Osteocyte (in vitro differentiated cells): ENCODE results near the gene C2CD4B. TPM values are rescaled to one million over a fixed set of nuclear protein-coding genes. Genes with fewer than 3 reads are reported as not detected.

ENCODE experiments used
- DNase-seq: peaks from one replicate; pipeline ENCODE4 v3.0.0; 2021; ENCODE audit warnings: mixed read lengths; ENCODE audit not compliant: unreplicated experiment; ENCODE audit errors: extremely low spot score
- H3K27ac Mint-ChIP-seq: one replicate; pipeline ENCODE4 v1.8.0; 2021; ENCODE audit warnings: mild to moderate bottlenecking, mixed read lengths; ENCODE audit not compliant: unreplicated experiment
- H3K27me3 Mint-ChIP-seq: one replicate; pipeline ENCODE4 v1.8.0; 2021; ENCODE audit warnings: mixed read lengths; ENCODE audit not compliant: unreplicated experiment
- H3K36me3 Mint-ChIP-seq: one replicate; pipeline ENCODE4 v1.8.0; 2021; ENCODE audit warnings: mixed read lengths; ENCODE audit not compliant: unreplicated experiment
- H3K4me1 Mint-ChIP-seq: one replicate; pipeline ENCODE4 v1.8.0; 2021; ENCODE audit warnings: mixed read lengths; ENCODE audit not compliant: unreplicated experiment
- H3K4me3 Mint-ChIP-seq: one replicate; pipeline ENCODE4 v1.8.0; 2021; ENCODE audit warnings: mild to moderate bottlenecking, moderate library complexity, mixed read lengths; ENCODE audit not compliant: unreplicated experiment
- H3K9me3 Mint-ChIP-seq: one replicate; pipeline ENCODE4 v1.8.0; 2021; ENCODE audit warnings: mixed read lengths; ENCODE audit not compliant: unreplicated experiment
- CTCF ChIP-seq: fragments of 200-600 bp; sonication (generic); IDR thresholded peaks from 2 replicates; pipeline ENCODE4 v1.5.0; 2021; ENCODE audit warnings: antibody characterized with exemption, mild to moderate bottlenecking, moderate library complexity
- total RNA-seq: library from RNA; stranded (reverse); gene quantifications from 2 replicates; pipeline ENCODE4 v1.2.1, GENCODE V29; 2021

Gene C2CD4B
- total RNA-seq, 1 donor from 2014 or later, result not detected

DNA sequence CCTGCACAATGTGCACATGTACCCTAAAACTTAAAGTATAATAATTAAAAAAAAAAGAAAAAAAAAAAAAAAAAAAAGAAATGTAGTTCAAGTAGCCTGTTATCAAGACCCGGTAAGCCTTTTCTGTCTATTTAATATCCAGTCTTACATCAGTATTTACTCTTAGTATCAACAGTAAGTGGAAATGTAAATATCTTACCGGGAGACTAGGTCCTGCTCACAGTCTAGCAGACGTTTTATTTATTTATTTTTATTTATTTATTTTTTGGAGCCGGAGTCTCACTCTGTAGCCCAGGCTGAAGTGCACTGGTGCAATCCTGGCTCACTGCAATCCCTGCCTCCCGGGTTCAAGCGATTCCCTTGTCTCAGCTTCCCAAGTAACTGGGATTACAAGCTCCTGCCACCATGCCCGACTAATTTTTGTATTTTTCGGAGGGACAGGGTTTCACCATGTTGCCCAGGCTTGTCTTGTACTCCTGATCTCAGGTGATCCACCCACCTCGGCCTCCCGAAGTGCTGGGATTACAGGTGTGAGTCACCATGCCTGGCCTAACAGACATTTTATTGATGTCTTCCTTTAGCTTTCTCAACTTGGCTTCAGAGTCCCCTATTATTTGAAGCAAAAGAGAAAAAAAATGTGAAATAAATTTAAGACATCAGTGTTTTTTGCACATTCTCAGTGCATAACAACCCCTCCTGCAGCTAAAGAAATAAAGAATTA, 19.9 kb downstream of the C2CD4B start:
- H3K27ac Mint-ChIP-seq, result no peak overlapping the region
- no peak overlapping the region for H3K4me3 Mint-ChIP-seq
- DNase-seq, result no peak
- H3K27me3 Mint-ChIP-seq, result peaks cover 30% of the 10 kb centered on the region
- H3K9me3 Mint-ChIP-seq, result no peaks in the 10 kb centered on the region
- no peaks in the 10 kb centered on the region for H3K4me1 Mint-ChIP-seq
- TF ChIP-seq CTCF, result no peak
- no peaks in the 10 kb centered on the region for H3K36me3 Mint-ChIP-seq

GRCh38 chr15:62142736-62143135, 22.3 kb downstream of the C2CD4B start:
- H3K4me3 Mint-ChIP-seq, result no peak overlapping the region
- H3K9me3 Mint-ChIP-seq, result no peaks in the 10 kb centered on the region
- peaks cover 37% of the 10 kb centered on the region for H3K27me3 Mint-ChIP-seq
- no peak overlapping the region for H3K27ac Mint-ChIP-seq
- no peak for TF ChIP-seq CTCF
- DNase-seq, result no peak
- H3K36me3 Mint-ChIP-seq, result no peaks in the 10 kb centered on the region
- H3K4me1 Mint-ChIP-seq, result no peaks in the 10 kb centered on the region

- DNase-seq, result no peak
Observed at GRCh38 chr15:62141643-62142588, 23.2 kb downstream of the C2CD4B start.

GRCh38 chr15:62141200-62141599, 23.9 kb downstream of the C2CD4B start:
- no peak for TF ChIP-seq CTCF
- no peaks in the 10 kb centered on the region for H3K9me3 Mint-ChIP-seq
- H3K4me1 Mint-ChIP-seq, result no peaks in the 10 kb centered on the region
- H3K36me3 Mint-ChIP-seq, result no peaks in the 10 kb centered on the region
- no peak overlapping the region for H3K4me3 Mint-ChIP-seq
- no peak for DNase-seq
- no peak overlapping the region for H3K27ac Mint-ChIP-seq
- peaks cover 32% of the 10 kb centered on the region for H3K27me3 Mint-ChIP-seq

More at GRCh38 chr15:62141643-62142588, 23.2 kb downstream of the C2CD4B start:
- TF ChIP-seq CTCF, result no peak
- Mint-ChIP-seq H3K4me3 (no peak overlapping the region), H3K36me3 (no peaks in the 10 kb centered on the region), H3K27me3 (peaks cover 34% of the 10 kb centered on the region), H3K27ac (no peak overlapping the region), H3K4me1 (no peaks in the 10 kb centered on the region), H3K9me3 (no peaks in the 10 kb centered on the region)

DNA sequence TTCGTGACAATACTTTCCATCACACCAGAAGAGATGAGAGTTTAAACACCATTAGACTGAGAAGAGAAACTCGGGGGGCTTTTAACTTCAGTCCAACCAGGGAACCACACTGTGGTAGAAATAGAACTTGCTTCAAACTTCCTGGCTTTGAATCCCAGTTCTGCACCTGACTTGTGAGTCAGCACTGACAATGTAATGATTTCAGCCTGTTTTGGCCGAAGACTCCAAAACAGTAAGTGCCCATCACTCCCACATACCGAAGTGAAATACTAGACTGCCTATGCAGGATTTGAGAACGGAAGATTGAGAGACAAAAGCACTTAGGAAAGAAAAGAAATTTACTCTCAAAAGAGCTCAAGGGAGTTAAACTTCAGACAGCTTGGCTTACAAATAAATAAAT, 27.0 kb downstream of the C2CD4B start:
- no peak for TF ChIP-seq CTCF
- Mint-ChIP-seq H3K36me3 (no peaks in the 10 kb centered on the region), H3K4me1 (peaks cover 5% of the 10 kb centered on the region), H3K9me3 (peaks cover 3% of the 10 kb centered on the region), H3K27me3 (peaks cover 35% of the 10 kb centered on the region), H3K27ac (no peak overlapping the region), H3K4me3 (no peak overlapping the region)
- DNase-seq, result no peak
